Measurements from ENCODE around the gene ISCA1. TPM values are rescaled to one million over a fixed set of nuclear protein-coding genes. Genes with fewer than 3 reads are reported as not detected.
A peak's percentile ranks its signal among the peaks of the same experiment; 100 is the strongest.

Gene ISCA1
- total and polyA plus RNA-seq, 10 of the 15 experiments (the other 5 are each of a cell fraction or from before 2014, with no cell fraction given) = 8.9 to 36.0 (median 24.2) TPM

DNA sequence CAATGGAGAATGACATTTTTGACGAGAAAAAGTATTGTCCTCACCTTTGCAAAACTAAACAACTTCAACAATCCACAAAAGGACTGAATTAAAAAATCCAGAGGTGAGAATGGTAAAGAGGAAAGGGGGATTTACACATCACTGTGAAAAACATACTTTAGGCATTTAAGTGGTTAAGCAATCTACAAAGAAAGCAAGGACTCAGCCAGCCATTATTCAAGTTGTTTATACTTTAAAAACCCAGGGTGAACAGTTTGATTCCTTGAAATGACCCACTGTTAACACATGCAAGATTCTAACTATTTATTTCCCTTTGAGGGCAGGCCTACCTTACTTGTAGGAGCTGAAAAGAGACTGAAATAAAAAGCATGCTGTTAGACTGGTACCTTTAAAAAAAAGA lies 42.6 kb upstream of the ISCA1 start:
- no peaks in the 10 kb centered on the region for H3K9me3 ChIP-seq (replicated peaks; ENCODE audit: control insufficient read depth, insufficient read depth, low read length)
- TF ChIP-seq POU2F2 (IDR thresholded peaks at IDR 0.05; ENCODE audit: borderline replicate concordance, low read depth, low read length) (no peak), NFXL1 (IDR thresholded peaks at IDR 0.05; ENCODE audit: borderline replicate concordance) (no peak)
- no peak for ATAC-seq
- H3K36me3 ChIP-seq (ENCODE audit: control insufficient read depth in 2 of 2, insufficient read depth in 2 of 2, low read length in 1 of 2) = peaks cover 14 to 30% of the 10 kb centered on the region in 2 experiments
- ChIA-PET CTCF (interaction anchor here (0.7 kb wide), 1 partner anchor 205 kb away, joined by 3 read pairs; no protein-coding TSS in a partner anchor), RAD21 (ENCODE audit: unreplicated experiment) (no interaction called here), POLR2A (no interaction called here), SMC1A (ENCODE audit: uncharacterized antibody, unreplicated experiment) (interaction anchor here (0.7 to 1.1 kb wide), 4 partner anchors 22 to 128 kb away, joined by 3 read pairs; no protein-coding TSS in a partner anchor)
- no peaks in the 10 kb centered on the region; the same call in none of the 2 replicates for H3K4me1 ChIP-seq (ENCODE audit: control insufficient read depth, insufficient read depth, low read length)
- WGBS (ENCODE audit: insufficient coverage, insufficient replicate concordance, low lambda C conversion rate, missing lambda C conversion rate) = 100% methylated on average over 1 of the region's 1 CpG
- no peaks in the 10 kb centered on the region for H4K20me1 ChIP-seq (ENCODE audit: control insufficient read depth, insufficient read depth)
- in situ Hi-C loops (cut with MboI) = no loop called here
- intact Hi-C loops (cut with micrococcal nuclease; ENCODE audit: unreplicated experiment) = no loop called here
- H3K4me3 ChIP-seq = no peak overlapping the region
- no peak for FAIRE-seq
- H2AFZ ChIP-seq (ENCODE audit: control insufficient read depth, low read depth, low read length) = no peak overlapping the region
- no peaks in the 10 kb centered on the region for H3K27me3 ChIP-seq (replicated peaks in 1 of 2; ENCODE audit: control insufficient read depth in 2 of 2, insufficient read depth in 2 of 2, low read length in 1 of 2)
- BruUV-seq (replicated peaks) = no TSS peak
- no peak overlapping the region for H3K9ac ChIP-seq (ENCODE audit: control insufficient read depth, insufficient read depth, low read length)
- no peak for DNase-seq (ENCODE audit: low read depth, low spot score)
- H3K79me2 ChIP-seq (ENCODE audit: control insufficient read depth, insufficient read depth, low read length) = no peaks in the 10 kb centered on the region
- no peak overlapping the region for H3K27ac ChIP-seq (ENCODE audit: control insufficient read depth, insufficient read depth)
- H3K4me2 ChIP-seq (ENCODE audit: control insufficient read depth, insufficient read depth) = no peak overlapping the region

DNA sequence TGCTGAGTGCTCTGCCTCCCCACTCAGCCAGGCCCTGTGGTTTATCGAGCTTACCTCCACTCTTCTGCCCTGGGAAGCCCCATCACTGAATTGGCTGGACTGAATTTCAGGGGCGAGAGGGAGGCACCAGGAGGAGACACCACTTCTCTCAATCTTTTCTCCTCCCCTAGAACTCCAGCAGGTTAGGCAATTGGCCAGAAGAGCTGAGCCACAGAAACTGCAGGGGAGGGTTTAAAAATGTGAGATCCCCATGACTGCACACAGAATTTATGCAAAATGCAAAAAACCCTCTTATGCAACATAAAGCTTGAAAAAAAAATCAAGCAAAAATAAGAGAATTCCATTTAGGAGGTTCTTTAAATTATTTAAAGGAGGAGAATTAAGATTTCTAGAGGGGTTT lies 42.0 kb upstream of the ISCA1 start:
- Histone ChIP-seq H3K9me3 (replicated peaks; ENCODE audit: control insufficient read depth, insufficient read depth, low read length) (no peaks in the 10 kb centered on the region), H4K20me1 (ENCODE audit: control insufficient read depth, insufficient read depth) (no peaks in the 10 kb centered on the region), H3K4me2 (ENCODE audit: control insufficient read depth, insufficient read depth) (no peak overlapping the region), H3K4me1 (ENCODE audit: control insufficient read depth, insufficient read depth, low read length) (no peaks in the 10 kb centered on the region; the same call in none of the 2 replicates), H3K27ac (ENCODE audit: control insufficient read depth, insufficient read depth) (no peak overlapping the region), H3K36me3 (ENCODE audit: control insufficient read depth in 2 of 2, insufficient read depth in 2 of 2, low read length in 1 of 2) (peaks cover 14 to 36% of the 10 kb centered on the region in 2 experiments), H2AFZ (ENCODE audit: control insufficient read depth, low read depth, low read length) (no peak overlapping the region), H3K4me3 (no peak overlapping the region), H3K27me3 (replicated peaks in 1 of 2; ENCODE audit: control insufficient read depth in 2 of 2, insufficient read depth in 2 of 2, low read length in 1 of 2) (no peaks in the 10 kb centered on the region), H3K9ac (ENCODE audit: control insufficient read depth, insufficient read depth, low read length) (no peak overlapping the region), H3K79me2 (ENCODE audit: control insufficient read depth, insufficient read depth, low read length) (no peaks in the 10 kb centered on the region)
- ChIA-PET RAD21 (ENCODE audit: unreplicated experiment) (no interaction called here), POLR2A (no interaction called here), CTCF (interaction anchor here (0.7 kb wide), 1 partner anchor 206 kb away, joined by 3 read pairs; no protein-coding TSS in a partner anchor), SMC1A (ENCODE audit: uncharacterized antibody, unreplicated experiment) (interaction anchor here (0.7 to 1.0 kb wide), 2 partner anchors 25 to 128 kb away, joined by 3 read pairs; no protein-coding TSS in a partner anchor)
- in situ Hi-C loops (cut with MboI) = no loop called here
- ATAC-seq (peak; percentile 39; the same call in 1 of the 3 replicates), FAIRE-seq (no peak), DNase-seq (ENCODE audit: low read depth, low spot score) (no peak)
- intact Hi-C loops (cut with micrococcal nuclease; ENCODE audit: unreplicated experiment) = no loop called here
- no TSS peak for BruUV-seq (replicated peaks)
- WGBS (ENCODE audit: insufficient coverage, insufficient replicate concordance, low lambda C conversion rate, missing lambda C conversion rate) = 71% methylated on average over 2 of the region's 2 CpGs
- TF ChIP-seq, protein P1, sequence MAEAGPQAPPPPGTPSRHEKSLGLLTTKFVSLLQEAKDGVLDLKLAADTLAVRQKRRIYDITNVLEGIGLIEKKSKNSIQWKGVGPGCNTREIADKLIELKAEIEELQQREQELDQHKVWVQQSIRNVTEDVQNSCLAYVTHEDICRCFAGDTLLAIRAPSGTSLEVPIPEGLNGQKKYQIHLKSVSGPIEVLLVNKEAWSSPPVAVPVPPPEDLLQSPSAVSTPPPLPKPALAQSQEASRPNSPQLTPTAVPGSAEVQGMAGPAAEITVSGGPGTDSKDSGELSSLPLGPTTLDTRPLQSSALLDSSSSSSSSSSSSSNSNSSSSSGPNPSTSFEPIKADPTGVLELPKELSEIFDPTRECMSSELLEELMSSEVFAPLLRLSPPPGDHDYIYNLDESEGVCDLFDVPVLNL (IDR thresholded peaks at IDR 0.05; ENCODE audit: low read depth, low read length) = no peak
- no peak for TF ChIP-seq TARDBP (IDR thresholded peaks at IDR 0.05; ENCODE audit: borderline replicate concordance)
- TF ChIP-seq ESRRA (IDR thresholded peaks at IDR 0.05; ENCODE audit: low read length) = no peak
- TF ChIP-seq RUNX3 (IDR thresholded peaks at IDR 0.05; ENCODE audit: low read length) = 0 out of 2 replicates have a peak, but pooled peaks have one; percentile 25
- TF ChIP-seq RAD21 (IDR thresholded peaks at IDR 0.05; ENCODE audit: insufficient read depth, low read depth, low read length) = 0 out of 2 replicates have a peak, but pooled peaks have one; percentile 2
- TF ChIP-seq BMI1 (IDR thresholded peaks at IDR 0.05; ENCODE audit: borderline replicate concordance) = no peak
- no peak for TF ChIP-seq TBL1XR1 (IDR thresholded peaks at IDR 0.05; ENCODE audit: low read depth, low read length)
- no peak for TF ChIP-seq NR2C1 (IDR thresholded peaks at IDR 0.05)
- TF ChIP-seq NFYA (IDR thresholded peaks at IDR 0.05; ENCODE audit: borderline replicate concordance, low read depth, low read length) = no peak
- TF ChIP-seq YY1 (IDR thresholded peaks at IDR 0.05; ENCODE audit: low read depth, low read length) = no peak
- TF ChIP-seq ZBED1 (IDR thresholded peaks at IDR 0.05; ENCODE audit: borderline replicate concordance) = no peak

Measured in GM12878 (cell line).